HEK293 (cell line): Measurements from ENCODE around the gene CLCN1.
A peak's percentile ranks its signal among the peaks of the same experiment; 100 is the strongest.

Experiments used
- CTCF ChIA-PET: fragments of 350-600 bp; formaldehyde crosslinking; extraction: SDS; loops from one replicate; lab custom pipeline; 2021; ENCODE audit warnings: antibody characterized with exemption; lab: Yijun Ruan, JAX
- POLR2A ChIA-PET: fragments of 300-600 bp; formaldehyde crosslinking; extraction: SDS; loops from one replicate; lab custom pipeline; 2020; ENCODE audit warnings: antibody characterized with exemption, inconsistent platforms; lab: Yijun Ruan, JAX
- H3K27ac ChIP-seq: fragments of 200-500 bp; sonication (Bioruptor generic); 2 replicates; pipeline ENCODE4 v1.5.1; 2014; ENCODE audit warnings: low read depth, low read length, control low read depth, inconsistent platforms; ENCODE audit errors: extremely low read depth
- H3K36me3 ChIP-seq, 2 experiments: fragments of 200-500 bp in 1 of 2; sonication (Bioruptor generic) in 1 of 2; 1 replicate in 1 of 2; 2 replicates in 1 of 2; pipeline ENCODE4 v1.5.1; 2014 to 2017; ENCODE audit warnings: inconsistent platforms in 2 of 2, low read length in 2 of 2; ENCODE audit not compliant: control insufficient read depth in 2 of 2, insufficient read depth in 1 of 2
- H3K4me1 ChIP-seq: fragments of 200-500 bp; sonication (Bioruptor generic); 2 replicates; pipeline ENCODE4 v1.5.1; 2014; ENCODE audit warnings: mild to moderate bottlenecking, low read length, inconsistent platforms; ENCODE audit not compliant: control insufficient read depth, insufficient read depth
- H3K4me3 ChIP-seq: 2 replicates; pipeline ENCODE4 v1.5.1; 2011; ENCODE audit warnings: low read depth, mild to moderate bottlenecking, control low read depth, low read length, moderate library complexity
- H3K9me3 ChIP-seq: fragments of 200-500 bp; sonication (Bioruptor generic); 2 replicates; pipeline ENCODE4 v1.5.1; 2014; ENCODE audit warnings: low read depth, low read length, inconsistent platforms; ENCODE audit not compliant: control insufficient read depth, insufficient read depth
- CTCF ChIP-seq: fragments of 450-650 bp; formaldehyde crosslinking; IDR thresholded peaks from 2 replicates; pipeline ENCODE4 v1.5.1; 2016; ENCODE audit warnings: missing biosample characterization, missing genetic modification characterization
- PBX3 ChIP-seq: sonication (generic); formaldehyde crosslinking; IDR thresholded peaks from 2 replicates; pipeline ENCODE4 v1.8.1; 2022; ENCODE audit warnings: mild to moderate bottlenecking, moderate library complexity, missing genetic modification reagents
- SCRT1 ChIP-seq: fragments of 450-650 bp; formaldehyde crosslinking; IDR thresholded peaks from 2 replicates; pipeline ENCODE4 v1.5.1; 2016; ENCODE audit warnings: missing biosample characterization, missing genetic modification characterization, borderline replicate concordance
- SCRT2 ChIP-seq: fragments of 450-650 bp; formaldehyde crosslinking; IDR thresholded peaks from 2 replicates; pipeline ENCODE4 v1.5.1; 2016; ENCODE audit warnings: missing biosample characterization, missing genetic modification characterization
- ZBTB1 ChIP-seq: fragments of 450-650 bp; formaldehyde crosslinking; IDR thresholded peaks from 2 replicates; pipeline ENCODE4 v1.5.1; 2016; ENCODE audit warnings: missing biosample characterization, missing genetic modification characterization
- ZBTB44 ChIP-seq: fragments of 450-650 bp; IDR thresholded peaks from 2 replicates; pipeline ENCODE4 v1.5.1; 2018; ENCODE audit warnings: missing biosample characterization, mild to moderate bottlenecking, missing genetic modification characterization
- ZFP69B ChIP-seq: fragments of 450-650 bp; formaldehyde crosslinking; IDR thresholded peaks from 2 replicates; pipeline ENCODE4 v1.5.1; 2016; ENCODE audit warnings: missing biosample characterization, missing genetic modification characterization
- ZNF423 ChIP-seq: fragments of 450-650 bp; formaldehyde crosslinking; IDR thresholded peaks from 2 replicates; pipeline ENCODE4 v1.5.1; 2016; ENCODE audit warnings: missing biosample characterization, missing genetic modification characterization
- ZNF48 ChIP-seq: fragments of 450-650 bp; formaldehyde crosslinking; IDR thresholded peaks from 2 replicates; pipeline ENCODE4 v1.5.1; 2016; ENCODE audit warnings: missing biosample characterization, missing genetic modification characterization
- ZNF624 ChIP-seq: fragments of 450-650 bp; formaldehyde crosslinking; IDR thresholded peaks from 2 replicates; pipeline ENCODE4 v1.5.1; 2017; ENCODE audit warnings: missing biosample characterization, missing genetic modification characterization
- ZNF645 ChIP-seq: fragments of 450-650 bp; formaldehyde crosslinking; IDR thresholded peaks from 2 replicates; pipeline ENCODE4; 2016; ENCODE audit warnings: missing biosample characterization, missing genetic modification characterization
- ZNF654 ChIP-seq: fragments of 450-650 bp; formaldehyde crosslinking; IDR thresholded peaks from 2 replicates; pipeline ENCODE4 v1.5.1; 2016; ENCODE audit warnings: low read depth, missing biosample characterization, missing genetic modification characterization
- ZNF677 ChIP-seq: fragments of 450-650 bp; IDR thresholded peaks from 2 replicates; pipeline ENCODE4 v1.5.0; 2018; ENCODE audit warnings: missing biosample characterization, mild to moderate bottlenecking, missing genetic modification characterization, moderate library complexity
- ZNF747 ChIP-seq: fragments of 450-650 bp; formaldehyde crosslinking; IDR thresholded peaks from 2 replicates; pipeline ENCODE4 v1.5.1; 2016; ENCODE audit warnings: missing biosample characterization, missing genetic modification characterization

Gene CLCN1

GRCh38 chr7:143299346-143299745, 16.6 kb upstream of the CLCN1 start (continued):
- TF ChIP-seq ZNF677 (no peak), ZNF645 (tag by site-specific recombination) (no peak), ZNF48 (no peak), ZBTB1 (tag by site-specific recombination) (no peak), ZFP69B (tag by site-specific recombination) (no peak), PBX3 (CRISPR knock-in tag) (no peak)
- TF ChIP-seq, all 188 proteins: peak for 0

- no peak for TF ChIP-seq PBX3 (CRISPR knock-in tag)
- TF ChIP-seq SCRT2 (tag by site-specific recombination): peak; percentile 81
- no peak for TF ChIP-seq ZNF423 (tag by site-specific recombination)
- TF ChIP-seq SCRT1 (tag by site-specific recombination): peak; percentile 60; the same call in 1 of the 2 replicates
- TF ChIP-seq ZNF654 (tag by site-specific recombination): 0 out of 2 replicates have a peak, but pooled peaks have one; percentile 4
- TF ChIP-seq ZNF624 (tag by site-specific recombination): no peak
- TF ChIP-seq CTCF: peak; percentile 20; the same call in 1 of the 2 replicates
- no peak for TF ChIP-seq ZNF747
- TF ChIP-seq ZBTB44 (tag by site-specific recombination): 0 out of 2 replicates have a peak, but pooled peaks have one; percentile 24
- H3K4me3 ChIP-seq: no peak overlapping the region
- no peaks in the 10 kb centered on the region for H3K4me1 ChIP-seq
- CTCF ChIA-PET: interaction anchor here (0.6 to 3.3 kb wide), 34 partner anchors 10 to 655 kb away, joined by 3 to 49 read pairs (median 4); partner anchors contain the start of genes CASP2, CLCN1 and GSTK1
- POLR2A ChIA-PET: interaction anchor here (1.1 to 1.2 kb wide), 2 partner anchors 12 to 80 kb away, joined by 3 to 5 read pairs; partner anchors contain the start of gene CASP2
- H3K27ac ChIP-seq: no peak overlapping the region
- no peaks in the 10 kb centered on the region for H3K9me3 ChIP-seq
- peaks cover 25 to 94% of the 10 kb centered on the region in 2 experiments; a peak in 2 of 3 replicates for H3K36me3 ChIP-seq
Measured at GRCh38 chr7:143299840-143300239, 16.1 kb upstream of the CLCN1 start.
